Amygdala (tissue), 56 donors: Measurements from ENCODE around the gene ZBTB8OS.
A peak's percentile ranks its signal among the peaks of the same experiment; 100 is the strongest.
"Not testable (repeated sequence)": the region's sequence is repeated elsewhere in the genome, so short reads cannot be mapped to it uniquely, and the experiment has no call there.

Experiments used
- DNase-seq, 56 donors: peaks; one replicate each; lab custom pipeline; 2025; lab: John Stamatoyannopoulos, UW

The ZBTB8OS gene

GRCh38 chr1:32651461-32652073 lies 1.2 kb upstream of the ZBTB8OS start:
- DNase-seq, result peak in 6 of 56 donors; percentile 33 to 74 (median 45)

DNA sequence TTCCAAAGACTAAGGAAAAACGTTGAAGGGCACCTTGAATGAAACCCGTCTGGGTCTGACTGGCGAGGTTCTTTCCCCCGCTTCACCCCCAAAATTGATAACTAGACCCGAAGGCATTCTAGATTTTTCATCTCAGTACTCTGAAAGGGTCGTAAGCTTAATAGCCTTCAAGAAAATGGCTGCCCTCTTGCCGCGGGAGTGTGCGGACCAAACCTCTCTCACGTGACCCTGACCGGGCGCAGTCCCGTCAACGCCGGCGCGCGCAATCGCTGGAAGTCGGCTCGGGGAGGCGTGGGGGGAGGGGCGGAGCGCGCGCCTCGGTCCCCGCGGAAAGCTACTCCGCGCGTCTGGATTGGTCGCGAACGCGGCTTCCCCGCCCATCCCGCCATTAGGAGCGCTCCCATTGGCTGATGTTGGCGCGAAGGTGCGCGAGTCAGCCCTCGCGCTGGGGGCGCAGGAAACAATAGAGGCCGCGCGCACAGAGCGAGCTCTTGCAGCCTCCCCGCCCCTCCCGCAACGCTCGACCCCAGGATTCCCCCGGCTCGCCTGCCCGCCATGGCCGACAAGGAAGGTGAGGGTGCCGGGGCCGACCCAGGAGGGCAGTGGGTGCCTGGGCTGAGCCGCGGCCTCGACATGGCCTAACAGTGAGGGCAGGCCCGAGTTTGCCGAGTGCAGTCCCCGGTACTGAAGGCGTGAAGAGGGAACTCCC lies 556 bp upstream of the ZBTB8OS start, which contains the start of gene RBBP4:
TSS of gene RBBP4 (plus strand) at position 457 of the 709 bp plus-strand sequence. CDS start at position 556, 99 bp downstream.
- DNase-seq, result peak; percentile 76 to 99 (median 94)

DNA sequence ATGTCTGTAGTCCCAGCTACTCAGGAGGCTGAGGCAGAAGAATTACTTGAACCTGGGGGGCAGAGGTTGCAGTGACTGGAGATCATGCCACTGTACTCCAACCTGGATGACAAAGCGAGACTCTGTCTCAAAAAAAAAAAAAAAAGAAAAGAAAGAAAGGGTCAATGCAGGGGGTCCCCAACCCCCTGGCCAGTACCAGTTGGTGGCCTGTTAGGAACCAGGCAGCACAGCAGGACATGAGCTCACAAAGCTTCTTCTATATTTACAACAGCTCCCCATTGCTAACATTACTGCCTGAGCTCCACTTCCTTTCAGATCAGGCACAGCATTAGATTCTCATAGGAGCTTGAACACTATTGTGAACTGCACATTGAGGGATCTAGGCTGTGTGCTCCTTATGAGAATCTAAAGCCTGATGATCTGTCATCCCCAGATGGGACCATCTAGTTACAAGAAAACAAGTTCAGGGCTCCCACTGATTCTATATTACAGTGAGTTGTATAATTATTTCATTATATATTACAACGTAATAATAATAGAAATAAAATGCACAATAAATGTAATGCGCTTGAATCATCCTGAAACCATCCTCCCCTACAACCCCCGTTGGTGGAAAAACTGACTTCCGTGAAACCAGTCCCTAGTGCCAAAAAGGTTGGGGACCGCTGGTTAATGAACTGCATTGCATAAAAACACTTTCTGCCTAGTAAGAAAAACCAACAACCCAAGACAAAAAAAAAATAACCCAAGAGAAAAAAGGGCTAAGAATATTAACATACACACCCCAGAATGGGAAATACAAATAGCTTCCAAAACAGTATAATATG lies 2.8 kb downstream of the ZBTB8OS start:
- DNase-seq, result no peak

DNA sequence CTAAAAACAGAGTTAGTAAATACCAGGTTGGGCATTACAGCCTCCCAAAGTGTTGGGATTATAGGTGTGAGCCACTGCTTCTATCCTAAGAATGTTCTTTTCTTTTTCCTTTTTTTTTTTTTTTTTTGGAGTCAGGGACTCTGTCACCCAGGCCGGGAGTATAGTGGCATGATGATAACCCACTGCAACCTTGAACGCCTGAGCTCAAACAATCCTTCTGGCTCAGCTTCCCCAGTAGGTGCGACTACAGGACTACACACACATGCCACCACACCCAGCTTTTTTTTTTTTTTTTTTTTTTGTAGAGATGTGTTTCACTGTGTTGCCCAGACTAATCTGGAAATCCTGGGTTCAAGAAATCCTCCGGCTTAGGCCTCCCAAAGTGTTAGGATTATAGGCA lies 5.9 kb downstream of the ZBTB8OS start:
- no peak for DNase-seq

DNA sequence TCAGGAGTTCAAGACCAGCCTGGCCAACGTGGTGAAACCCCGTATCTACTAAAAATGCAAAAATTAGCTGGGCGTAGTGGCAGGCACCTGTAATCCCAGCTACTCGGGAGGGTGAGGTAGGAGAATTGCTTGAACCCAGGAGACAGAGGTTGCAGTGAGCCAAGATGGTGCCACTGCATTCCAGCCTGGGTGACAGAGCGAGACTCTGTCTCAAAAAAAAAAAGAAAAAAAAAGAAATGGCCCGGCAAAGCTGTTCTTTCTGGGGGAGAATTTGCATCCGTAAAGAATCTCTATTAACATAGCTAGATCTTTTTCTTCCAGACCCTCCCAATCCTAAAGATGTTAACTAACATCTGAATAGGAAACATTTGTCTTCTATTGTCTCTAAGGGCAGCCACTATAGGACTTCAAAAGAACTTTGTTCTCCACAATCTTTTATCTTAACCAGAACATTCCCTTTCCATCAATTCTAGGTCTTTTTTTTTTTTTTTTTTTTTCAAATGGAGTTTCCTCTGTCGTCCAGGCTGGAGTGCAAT lies 8.0 kb downstream of the ZBTB8OS start:
- DNase-seq, result not testable (repeated sequence)

GRCh38 chr1:32639489-32640075 lies 10.8 kb downstream of the ZBTB8OS start:
- no peak for DNase-seq

GRCh38 chr1:32636914-32637645 lies 13.3 kb downstream of the ZBTB8OS start:
- no peak for DNase-seq

GRCh38 chr1:32635508-32636277 lies 14.7 kb downstream of the ZBTB8OS start:
- DNase-seq, result no peak

DNA sequence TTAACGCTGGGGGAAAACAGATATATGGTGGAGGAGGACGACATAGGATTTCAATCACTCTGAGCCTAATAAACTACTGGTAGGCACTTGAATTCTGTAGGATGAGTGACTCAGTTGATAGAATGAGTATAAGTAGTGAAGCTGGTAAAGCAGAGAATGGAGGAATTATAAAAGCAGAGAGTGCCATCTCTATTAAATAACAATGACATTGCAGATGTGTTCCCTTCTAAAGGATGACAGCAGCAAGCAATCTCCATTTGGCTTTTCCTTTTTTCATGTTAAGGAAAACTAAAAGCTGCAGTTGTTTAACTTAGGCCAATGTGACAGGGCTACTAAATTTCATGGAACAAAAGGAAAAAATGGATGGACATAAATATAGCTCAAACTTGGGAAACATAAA lies 17.5 kb downstream of the ZBTB8OS start:
- DNase-seq, result no peak

- not testable (repeated sequence) for DNase-seq
Measured at GRCh38 chr1:32630173-32630572, 20.2 kb downstream of the ZBTB8OS start.

- DNase-seq, result no peak
Measured at GRCh38 chr1:32627596-32628162, 22.7 kb downstream of the ZBTB8OS start.

GRCh38 chr1:32626176-32626575 lies 24.2 kb downstream of the ZBTB8OS start:
- no peak for DNase-seq

- DNase-seq, result no peak
Measured at GRCh38 chr1:32623775-32624174, 26.6 kb downstream of the ZBTB8OS start.

- DNase-seq, result no peak
Measured at GRCh38 chr1:32622806-32623681, 27.3 kb downstream of the ZBTB8OS start.

- no peak for DNase-seq
Measured at GRCh38 chr1:32622205-32622604, 28.1 kb downstream of the ZBTB8OS start.

- no peak for DNase-seq
Measured at GRCh38 chr1:32619701-32620485, 30.5 kb downstream of the ZBTB8OS start.

- DNase-seq, result no peak
Measured at GRCh38 chr1:32618673-32619221, 31.6 kb downstream of the ZBTB8OS start.
